NOMO-1 treated with DMSO at 0.1 percent for 48 hours (cell line): ENCODE data around the gene ITM2B.
A peak's percentile ranks its signal among the peaks of the same experiment; 100 is the strongest.

ENCODE experiments used
- DNase-seq: peaks from one replicate; lab custom pipeline; 2025; ENCODE audit not compliant: unreplicated experiment; lab: John Stamatoyannopoulos, UW

Gene ITM2B

GRCh38 chr13:48255954-48256353 lies 22.9 kb downstream of the ITM2B start:
- DNase-seq: no peak

DNA sequence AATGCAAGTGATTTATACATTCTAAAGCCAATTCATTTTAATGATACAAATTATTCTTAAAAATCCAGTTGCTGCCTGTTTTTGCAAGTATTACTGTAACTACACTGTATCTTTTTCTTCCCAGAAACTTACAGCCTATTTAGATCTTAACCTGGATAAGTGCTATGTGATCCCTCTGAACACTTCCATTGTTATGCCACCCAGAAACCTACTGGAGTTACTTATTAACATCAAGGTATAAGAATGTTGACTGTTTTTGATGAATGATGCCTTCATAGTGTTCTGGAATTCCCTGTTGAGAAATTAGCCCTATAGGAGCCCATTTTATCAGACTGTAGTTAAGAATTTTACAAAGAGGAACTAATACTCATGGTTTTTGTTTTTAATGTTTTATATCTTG lies 25.0 kb downstream of the ITM2B start:
- no peak for DNase-seq

DNA sequence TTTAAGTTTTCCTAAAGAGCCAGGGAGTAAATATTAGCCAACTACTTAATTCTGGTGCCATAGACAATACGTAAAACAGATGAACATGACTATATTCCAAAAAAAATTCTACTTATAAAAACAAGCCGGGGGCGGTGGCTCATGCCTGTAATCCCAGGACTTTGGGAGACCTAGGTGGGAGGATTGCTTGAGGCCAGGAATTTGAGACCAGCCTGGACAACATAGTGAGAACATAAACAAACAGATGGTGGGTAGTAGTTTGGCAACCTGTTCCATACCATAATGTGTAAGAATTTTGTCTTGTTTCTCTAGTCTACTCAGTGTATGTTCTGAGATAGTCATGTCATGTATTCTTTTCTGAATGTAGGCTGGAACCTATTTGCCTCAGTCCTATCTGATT lies 25.4 kb downstream of the ITM2B start:
- DNase-seq: no peak

DNA sequence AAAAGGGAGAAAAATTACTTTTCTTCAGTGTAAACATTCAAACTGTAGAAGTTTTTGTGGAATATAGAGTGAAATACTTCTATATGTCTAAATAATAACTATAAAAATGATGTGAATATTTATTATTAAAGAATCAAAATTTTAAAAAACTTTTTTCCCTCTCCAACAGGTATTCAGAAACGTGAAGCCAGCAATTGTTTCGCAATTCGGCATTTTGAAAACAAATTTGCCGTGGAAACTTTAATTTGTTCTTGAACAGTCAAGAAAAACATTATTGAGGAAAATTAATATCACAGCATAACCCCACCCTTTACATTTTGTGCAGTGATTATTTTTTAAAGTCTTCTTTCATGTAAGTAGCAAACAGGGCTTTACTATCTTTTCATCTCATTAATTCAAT lies 28.0 kb downstream of the ITM2B start:
- DNase-seq: no peak

DNA sequence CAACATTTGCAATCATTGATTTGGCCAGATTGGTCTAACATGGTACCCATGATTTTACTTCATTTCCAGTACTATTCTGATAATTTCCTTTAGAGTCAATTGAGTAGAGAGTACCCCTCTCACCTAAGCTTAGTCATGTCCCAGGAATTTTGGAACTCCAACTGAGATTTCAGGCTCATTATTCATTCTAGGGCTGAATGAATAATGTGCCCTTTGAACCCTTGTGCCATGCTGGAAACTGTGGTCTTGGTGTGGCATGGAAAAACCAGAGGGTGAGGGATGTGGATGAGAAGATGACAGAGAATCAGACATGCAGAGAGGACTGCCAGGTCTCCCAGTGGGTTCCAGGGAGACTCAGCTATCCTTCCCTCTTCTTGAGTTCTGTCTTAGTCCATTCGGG lies 30.2 kb downstream of the ITM2B start:
- DNase-seq: no peak

DNA sequence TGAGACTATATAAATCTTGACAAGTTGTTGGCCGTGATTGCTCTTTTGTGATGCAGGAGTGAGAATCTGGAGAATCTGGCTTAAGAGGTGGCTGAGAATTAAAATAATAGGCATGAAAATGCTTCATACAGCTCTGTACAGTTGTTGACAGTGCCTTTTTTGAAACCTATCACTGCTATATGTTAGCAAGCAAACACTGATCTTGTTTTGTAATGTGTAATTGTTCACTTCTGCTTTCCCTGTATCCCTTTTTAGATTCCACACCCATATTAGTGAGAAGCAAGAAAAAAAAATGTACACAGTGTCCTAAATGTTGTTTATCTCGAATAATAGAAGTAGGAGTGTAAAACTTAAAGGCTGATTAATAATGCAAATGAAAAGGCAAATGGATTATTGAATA lies 31.1 kb downstream of the ITM2B start:
- DNase-seq: peak; percentile 67

DNA sequence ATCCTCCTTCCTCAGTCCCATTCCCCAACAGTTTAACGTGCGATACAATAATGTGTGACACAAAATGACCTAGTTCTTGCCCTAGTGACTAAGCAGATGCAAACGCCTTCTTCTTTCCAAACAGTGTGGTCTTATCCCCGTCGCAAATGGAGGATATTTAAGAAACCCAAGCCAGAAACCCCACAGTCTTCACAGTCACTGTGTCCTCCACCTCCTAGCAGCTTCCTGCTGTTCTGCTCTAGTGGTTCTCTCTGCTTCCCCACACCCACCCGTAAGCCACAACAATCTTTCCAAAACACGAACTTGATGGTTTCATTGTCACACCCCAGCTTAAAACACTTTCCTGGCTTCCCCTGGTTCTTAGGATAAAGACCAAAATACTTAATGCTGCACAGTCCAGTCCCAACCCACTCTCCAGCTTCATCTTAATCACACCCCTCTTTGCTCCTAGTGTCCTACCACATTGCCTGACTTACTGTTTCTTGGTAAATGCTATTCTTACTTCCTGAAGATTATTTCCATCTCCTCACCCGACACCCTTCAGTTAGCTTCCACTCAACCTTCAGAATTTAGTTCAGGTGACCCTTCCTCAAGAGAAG lies 32.3 kb downstream of the ITM2B start:
- no peak for DNase-seq

DNA sequence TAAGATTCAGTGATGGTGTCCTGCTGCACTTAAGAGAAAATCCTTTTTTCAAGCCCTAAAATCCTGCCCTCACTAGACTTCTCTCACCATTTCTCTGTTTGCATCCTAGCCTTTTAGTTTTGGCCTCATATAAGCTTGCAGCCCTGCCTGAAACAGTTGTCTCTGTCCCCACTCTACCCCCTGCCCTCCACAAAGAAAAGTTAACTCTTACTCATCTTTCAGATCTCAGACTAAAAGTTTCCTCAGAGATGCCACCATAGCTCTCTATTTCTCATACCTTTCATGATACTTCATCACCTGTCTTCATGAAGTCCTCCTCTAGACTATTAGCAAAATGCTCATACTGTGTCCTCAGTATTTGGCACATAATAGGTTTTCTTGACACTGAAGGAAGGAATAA lies 33.1 kb downstream of the ITM2B start:
- DNase-seq: no peak

DNA sequence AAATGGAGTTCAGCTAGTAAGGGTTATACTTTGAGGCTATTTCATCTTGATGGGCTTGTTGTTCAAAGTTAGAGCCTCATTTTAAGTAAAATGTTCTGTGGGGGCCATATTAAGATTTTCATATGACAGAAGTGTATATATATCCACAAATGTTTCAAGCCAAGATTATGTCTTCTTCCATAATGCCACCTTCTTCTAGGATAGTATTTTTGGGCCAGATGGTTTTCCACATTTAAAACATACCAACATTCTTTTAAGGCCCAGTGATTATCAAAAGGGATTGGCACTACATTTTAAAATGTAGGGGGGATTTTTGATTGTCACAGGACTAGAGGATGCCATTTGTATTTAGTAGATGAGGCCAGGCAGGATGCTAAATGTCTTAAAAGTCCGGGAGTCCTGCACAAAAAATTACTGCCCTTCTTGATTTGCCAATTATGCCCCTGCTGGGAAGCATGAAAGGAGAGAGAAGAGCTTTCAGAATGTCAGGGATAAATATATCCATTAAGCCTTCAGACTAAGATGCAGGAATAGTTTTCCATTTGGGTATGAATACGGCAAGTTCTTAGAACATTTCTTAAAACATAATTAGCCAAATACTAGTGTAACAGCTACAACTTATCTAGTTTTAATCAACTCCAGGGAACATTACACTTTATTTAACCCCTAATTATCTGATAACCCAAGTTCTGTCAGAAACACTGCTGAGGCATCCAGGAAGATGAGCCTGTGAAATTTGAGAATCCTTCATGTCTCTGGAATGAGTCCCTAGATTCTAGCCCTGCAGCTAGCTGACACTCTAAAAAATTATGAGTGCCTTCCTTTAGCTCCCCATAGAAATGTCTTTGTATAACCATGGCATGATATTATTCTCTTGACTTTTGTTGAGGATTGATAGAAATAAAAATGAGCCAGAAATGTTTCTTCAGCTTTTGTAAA lies 34.0 kb downstream of the ITM2B start:
- no peak for DNase-seq

DNA sequence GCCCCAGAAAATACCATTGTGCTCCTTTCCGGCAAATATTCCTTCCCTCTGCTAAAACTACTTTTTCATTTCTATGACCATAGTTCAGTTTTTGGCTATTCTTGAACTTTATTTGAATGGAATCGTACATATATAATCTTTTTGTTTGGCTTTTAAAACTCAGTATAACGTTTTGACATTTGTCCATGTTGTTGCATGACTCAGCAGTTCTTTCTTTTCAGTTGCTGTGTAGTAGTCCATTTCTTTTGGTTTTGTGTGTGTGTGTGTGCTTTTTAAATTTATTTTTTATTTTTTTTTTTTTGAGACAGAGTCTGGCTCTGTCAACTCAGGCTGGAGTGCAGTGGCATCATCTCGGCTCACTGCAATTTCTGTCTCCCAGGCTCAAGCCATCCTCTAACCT lies 35.0 kb downstream of the ITM2B start:
- DNase-seq: no peak

DNA sequence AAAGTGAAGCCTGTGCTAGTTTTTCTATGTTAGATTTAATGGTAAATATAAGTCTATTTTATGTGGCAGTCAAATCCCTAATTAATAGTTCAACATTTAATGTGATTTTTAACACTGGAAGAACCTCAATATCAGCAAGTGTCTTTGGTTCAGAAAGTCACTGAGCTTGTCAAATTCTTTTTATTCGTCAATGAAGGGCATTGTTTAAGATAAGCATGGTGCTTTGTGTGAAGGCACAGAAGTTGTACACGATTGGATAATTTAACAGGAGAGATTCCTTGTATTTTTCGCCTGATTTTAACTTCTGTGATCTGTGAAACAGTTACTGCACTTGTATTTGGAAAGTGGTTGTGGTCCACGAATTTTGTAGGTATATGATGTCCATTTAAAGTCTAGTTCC lies 40.3 kb downstream of the ITM2B start:
- DNase-seq: no peak

DNA sequence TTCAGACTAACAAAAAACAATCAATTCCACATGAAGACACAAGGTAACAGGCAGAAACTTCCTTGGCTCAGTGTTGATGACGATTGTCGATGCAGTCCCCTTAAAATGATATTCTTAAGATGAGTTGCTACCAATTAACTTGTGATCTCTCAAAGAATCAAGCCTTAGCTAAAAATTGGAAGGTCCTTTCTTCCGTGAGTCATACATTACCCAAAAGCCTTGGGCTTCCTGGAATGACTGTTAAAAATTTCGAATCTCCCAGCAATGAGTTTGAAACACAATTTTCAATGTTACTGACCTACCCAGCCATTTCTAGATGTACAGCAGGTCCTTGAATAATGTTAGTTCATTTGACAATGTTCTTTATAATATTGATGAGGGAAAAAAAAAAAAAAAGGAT lies 42.5 kb downstream of the ITM2B start:
- no peak for DNase-seq

- DNase-seq: no peak
Measured at GRCh38 chr13:48278806-48279205, 45.8 kb downstream of the ITM2B start.

GRCh38 chr13:48281556-48281955 lies 48.5 kb downstream of the ITM2B start:
- no peak for DNase-seq

- no peak for DNase-seq
Measured at GRCh38 chr13:48291730-48292129, 58.7 kb downstream of the ITM2B start.

DNA sequence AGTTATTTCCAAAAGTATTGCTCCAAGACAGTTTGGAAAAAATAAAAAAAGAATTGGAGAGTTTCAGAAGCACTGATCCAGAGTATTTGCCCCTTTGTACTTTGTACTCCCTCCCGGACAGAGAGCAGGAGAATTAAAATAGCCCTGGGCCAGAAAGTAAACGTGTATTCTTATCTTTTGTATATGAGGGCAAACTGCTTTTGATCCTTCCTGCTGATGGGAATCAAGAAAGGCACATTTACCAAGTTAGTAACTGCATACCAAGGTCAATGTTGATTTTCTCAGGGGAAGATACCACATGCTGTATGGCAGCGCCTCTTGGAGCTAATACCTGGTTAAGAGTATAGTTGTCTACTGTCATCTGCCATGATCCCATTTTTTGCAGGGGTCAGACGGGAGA lies 59.6 kb downstream of the ITM2B start:
- DNase-seq: no peak

DNA sequence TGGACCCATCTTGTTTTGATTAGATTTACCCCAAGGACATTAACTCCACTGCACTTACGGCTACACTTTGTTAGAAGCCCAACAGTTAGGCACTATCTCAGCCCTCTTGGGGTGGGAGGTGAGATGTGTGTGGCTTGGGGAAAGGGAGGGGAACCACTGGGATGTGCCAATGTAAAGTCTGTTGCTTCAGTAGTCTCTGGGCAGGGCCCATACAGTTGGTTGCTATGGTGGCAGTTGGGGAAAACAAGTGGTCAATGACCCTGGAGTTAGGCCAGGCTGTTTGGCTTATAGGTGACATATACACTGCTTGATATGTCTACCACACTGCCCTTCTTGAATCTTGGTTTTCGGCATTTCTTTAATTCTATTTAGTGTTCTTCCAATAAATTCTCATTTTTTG lies 61.6 kb downstream of the ITM2B start:
- DNase-seq: no peak

- DNase-seq: no peak
Measured at GRCh38 chr13:48295271-48295670, 62.3 kb downstream of the ITM2B start.

- no peak for DNase-seq
Measured at GRCh38 chr13:48296528-48296927, 63.5 kb downstream of the ITM2B start.

DNA sequence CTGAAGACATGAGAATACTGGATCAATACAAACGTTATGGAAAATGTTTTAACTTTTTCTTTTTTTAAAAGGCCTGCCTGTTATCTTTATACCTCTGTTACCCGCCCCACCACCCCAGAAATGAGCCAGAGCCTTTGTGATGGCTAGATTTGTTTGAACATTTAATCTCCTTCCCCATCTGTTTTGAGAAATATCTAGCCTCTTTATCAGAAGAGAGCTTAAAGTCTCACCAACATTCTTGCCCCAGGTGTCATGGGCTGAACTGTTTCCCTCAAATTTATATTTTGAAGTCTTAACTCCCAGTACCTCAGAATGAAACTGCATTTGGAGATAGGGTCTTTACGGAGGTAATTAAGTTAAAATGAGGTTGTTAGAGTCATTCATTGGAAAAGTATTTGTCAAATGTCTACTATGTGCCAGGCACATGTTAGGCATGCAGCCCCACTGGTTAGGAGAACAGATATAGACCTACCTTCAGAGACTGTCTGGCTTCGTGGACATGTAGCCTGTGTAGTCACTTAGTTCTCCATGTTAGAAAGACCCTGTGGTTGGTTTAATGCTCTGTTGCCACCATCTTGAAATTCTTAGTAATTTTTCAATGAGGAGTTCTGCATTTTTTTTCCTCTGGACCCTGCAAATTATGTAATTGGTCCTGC lies 64.3 kb downstream of the ITM2B start:
- no peak for DNase-seq

DNA sequence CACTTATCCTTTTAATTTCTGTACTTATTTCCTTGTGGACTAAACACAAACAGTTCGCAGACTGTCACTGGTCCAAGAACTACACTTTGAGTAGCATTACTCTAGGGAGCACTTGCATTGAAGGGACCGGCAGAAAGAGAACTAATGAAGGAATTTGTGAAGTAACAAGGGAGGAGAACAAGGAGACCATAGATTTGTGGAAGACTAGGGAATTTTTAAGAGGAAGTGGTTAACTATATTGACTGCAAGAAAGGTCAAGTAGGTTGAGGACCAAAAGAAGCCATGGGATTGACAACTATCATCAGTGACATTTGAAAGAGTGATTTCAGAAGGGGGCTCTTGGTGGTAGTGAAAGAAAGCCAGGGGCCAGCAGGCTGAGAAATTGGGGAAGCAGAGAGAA lies 66.6 kb downstream of the ITM2B start:
- no peak for DNase-seq

DNA sequence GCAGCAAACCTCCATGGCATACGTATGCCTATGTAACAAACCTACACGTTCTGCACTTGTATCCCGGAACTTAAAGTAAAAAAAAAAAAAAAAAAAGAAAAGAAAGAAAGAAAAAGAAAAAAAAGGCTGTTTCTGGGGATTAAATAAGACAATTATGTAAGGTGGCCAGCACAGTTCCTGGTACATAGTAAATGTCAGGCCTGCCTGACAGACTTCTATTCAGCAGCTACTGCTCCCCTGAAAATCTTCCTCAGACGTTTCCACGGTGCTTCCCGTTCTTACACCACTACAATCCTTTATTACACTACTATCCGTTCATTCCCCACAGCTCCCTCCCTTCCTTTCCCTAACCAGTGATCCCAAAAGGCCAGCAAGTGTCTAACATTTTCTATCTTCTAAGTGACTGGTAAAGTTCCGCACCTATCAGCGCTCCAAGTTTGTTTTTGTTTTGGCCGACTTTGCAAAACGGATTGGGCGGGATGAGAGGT lies 69.9 kb downstream of the ITM2B start:
- DNase-seq: peak; percentile 23
